Metanephros (tissue), 1 donor: ENCODE measurements around the gene NDUFA7. TPM values are rescaled to one million over a fixed set of nuclear protein-coding genes. Genes with fewer than 3 reads are reported as not detected.

Experiments used
- total RNA-seq: library from RNA; depleted of rRNA; stranded (reverse); fragments of >200 nt; gene quantifications from one replicate; pipeline ENCODE4 v1.2.3, GENCODE V29; 2014

NDUFA7 gene
- total RNA-seq = 31.6 TPM

GRCh38 chr19:8321067-8321985, at the start of gene NDUFA7, which contains the start of gene RPS28:
TSS of gene NDUFA7 (minus strand) at chr19:8321375. CDS start at chr19:8321358, 17 bp downstream.
TSS of gene RPS28 (plus strand) at chr19:8321496. CDS start at chr19:8321531, 35 bp downstream.

GRCh38 chr19:8363803-8364771, 42.9 kb upstream of the NDUFA7 start, which contains the start of gene ANGPTL4:
TSS of gene ANGPTL4 (plus strand) at chr19:8364155. CDS start at chr19:8364322, 167 bp downstream.

GRCh38 chr19:8342684-8343482, 21.7 kb upstream of the NDUFA7 start, which contains the start of gene KANK3:
TSS of gene KANK3 (minus strand) at chr19:8343262. CDS start at chr19:8337828, 5,434 bp downstream.

GRCh38 chr19:8307965-8308866, 13.0 kb downstream of the NDUFA7 start, which contains the start of gene CD320:
TSS of gene CD320 (minus strand) at chr19:8308358. CDS start at chr19:8308290, 68 bp downstream.

Other genes with a start within 250 kb of the NDUFA7 start
- gene FBN3, start 171.8 kb downstream of the NDUFA7 start, total RNA-seq = 27.3 TPM
- gene CERS4, start 112.0 kb downstream of the NDUFA7 start, total RNA-seq = 40.9 TPM
- 25.7 TPM for gene CD320, start 13.0 kb downstream of the NDUFA7 start, total RNA-seq
- 847 TPM for gene RPS28, start 121 bp upstream of the NDUFA7 start, total RNA-seq
- 29.7 TPM for gene KANK3, start 21.9 kb upstream of the NDUFA7 start, total RNA-seq
- 5.0 TPM for gene ANGPTL4, start 42.8 kb upstream of the NDUFA7 start, total RNA-seq
- 224 TPM for gene RAB11B, start 69.0 kb upstream of the NDUFA7 start, total RNA-seq
- gene MARCHF2, start 91.9 kb upstream of the NDUFA7 start, total RNA-seq = 34.8 TPM
- gene HNRNPM, start 123.6 kb upstream of the NDUFA7 start, total RNA-seq = 160 TPM
- 6.7 TPM for gene PRAM1, start 181.3 kb upstream of the NDUFA7 start, total RNA-seq
- 20.1 TPM for gene ZNF414, start 192.8 kb upstream of the NDUFA7 start, total RNA-seq